Esophagus muscularis mucosa (tissue), 3 donors: ENCODE results near the gene TMEM131L.

Experiments used
- CTCF ChIP-seq, 3 experiments: fragments of 200-600 bp in 2 of 3; fragments of 450-650 bp in 1 of 3; sonication (generic) in 2 of 3; IDR thresholded peaks; one replicate each; pipeline ENCODE4 v1.5.1; 2017 to 2019; ENCODE audit warnings: antibody characterized with exemption in 3 of 3, mild to moderate bottlenecking in 2 of 3, moderate library complexity in 1 of 3
- POLR2A ChIP-seq: fragments of 450-650 bp; IDR thresholded peaks from one replicate; pipeline ENCODE4 v1.6.1; 2017; ENCODE audit warnings: antibody characterized with exemption, moderate library complexity, mild to moderate bottlenecking, low read depth
- POLR2AphosphoS5 ChIP-seq, 2 donors: sonication (generic); formaldehyde crosslinking; IDR thresholded peaks; one replicate each; pipeline ENCODE4 v1.6.1; 2017; ENCODE audit warnings: antibody characterized with exemption in 2 of 2

GRCh38 chr4:153628796-153629315 lies 162.7 kb downstream of the TMEM131L start:
- TF ChIP-seq CTCF (IDR thresholded peaks at IDR 0.05) (no peak), POLR2AphosphoS5 (IDR thresholded peaks at IDR 0.05) (no peak), POLR2A (no peak)
